ENCODE measurements around the gene JAML.

JAML gene

GRCh38 chr11:118144301-118145268 lies 80.2 kb downstream of the JAML start:
- DNase-seq = no peak

All from suppressor macrophage (primary cell).